Gastrocnemius medialis (tissue), 4 donors: ENCODE measurements around the gene PPFIA4. TPM values are rescaled to one million over a fixed set of nuclear protein-coding genes. Genes with fewer than 3 reads are reported as not detected.

Source experiments
- ATAC-seq, 2 donors: fragments of 150-250 bp; one replicate each; pipeline ENCODE4 v1.9.1; 2016
- DNase-seq, 2 donors: peaks; one replicate each; pipeline ENCODE4 v3.0.0-alpha.2; 2019
- H3K27ac ChIP-seq, 4 donors: fragments of 200-600 bp; sonication (generic); 1 replicate in 1 of 4; 2 replicates in 3 of 4; pipeline ENCODE4 v1.5.1; 2016 to 2018; ENCODE audit warnings: mild to moderate bottlenecking in 2 of 4, moderate library complexity in 1 of 4
- H3K27me3 ChIP-seq, 3 donors: fragments of 200-600 bp; sonication (generic) in 2 of 3; 1 replicate in 1 of 3; 2 replicates in 2 of 3; pipeline versions ENCODE4 v1.5.1 to v1.6.0; 2016 to 2019; ENCODE audit warnings: mild to moderate bottlenecking in 1 of 3, moderate library complexity in 1 of 3
- H3K36me3 ChIP-seq, 2 donors: fragments of 200-600 bp; sonication (generic) in 1 of 2; one replicate each; pipeline ENCODE4 v1.5.1; 2017 to 2018
- H3K4me1 ChIP-seq, 2 donors: fragments of 200-600 bp; sonication (generic) in 1 of 2; one replicate each; pipeline ENCODE4 v1.5.1; 2016 to 2017; ENCODE audit warnings: mild to moderate bottlenecking in 2 of 2
- H3K4me3 ChIP-seq, 4 donors: fragments of 200-600 bp; sonication (generic) in 3 of 4; 1 replicate in 1 of 4; 2 replicates in 3 of 4; pipeline ENCODE4 v1.5.1; 2016 to 2019; ENCODE audit warnings: mild to moderate bottlenecking in 2 of 4
- H3K9me3 ChIP-seq, 3 donors: fragments of 200-600 bp; sonication (generic) in 2 of 3; 1 replicate in 1 of 3; 2 replicates in 2 of 3; pipeline ENCODE4 v1.5.1; 2016 to 2019
- POLR2A ChIP-seq, 2 donors: fragments of 450-650 bp; IDR thresholded peaks; one replicate each; pipeline ENCODE4 v1.6.1; 2017; ENCODE audit warnings: antibody characterized with exemption in 2 of 2, mild to moderate bottlenecking in 2 of 2, moderate library complexity in 2 of 2
- in situ Hi-C, 4 donors: fragments of 200-750 bp; cut with MboI; loops; one replicate each; pipeline versions ENCODE4 v1.15.0 to v1.8.0; 2017; ENCODE audit warnings: low sequenced_read_pairs in 4 of 4
- intact Hi-C: fragments of 100-400 bp; cut with DNase I; formaldehyde crosslinking; loops from one replicate; pipeline ENCODE4 v1.15.1; 2023; ENCODE audit warnings: low total_unique reads
- total RNA-seq, 4 donors: library from RNA; depleted of rRNA; stranded (reverse); fragments of >200 nt; gene quantifications; one replicate each; pipeline versions ENCODE4 v1.1.0 to v1.2.3, GENCODE V29; 2016
- TF ChIP-seq, protein P1 (sequence below), 5 experiments: fragments of 450-650 bp in 3 of 5; fragments of 200-600 bp in 2 of 5; sonication (generic) in 2 of 5; IDR thresholded peaks in 4 of 5; conservative IDR thresholded peaks in 1 of 5; 1 replicate in 4 of 5; 2 replicates in 1 of 5; pipeline ENCODE4 v1.5.1; 2016 to 2019; ENCODE audit warnings: antibody characterized with exemption in 5 of 5, mild to moderate bottlenecking in 3 of 5, moderate library complexity in 3 of 5

PPFIA4 gene
- total RNA-seq, 4 donors from 2014 or later: 8.4 to 45.5 (median 33.1) TPM

- Histone ChIP-seq H3K9me3 (no peaks in the 10 kb centered on the region), H3K27me3 (no peaks in the 10 kb centered on the region), H3K4me3 (no peak overlapping the region), H3K36me3 (no peaks in the 10 kb centered on the region), H3K4me1 (peaks cover 23 to 26% of the 10 kb centered on the region in 2 donors), H3K27ac (no peak overlapping the region)
- no peak for DNase-seq
- in situ Hi-C loops (no loop called here), intact Hi-C loops (no loop called here)
- TF ChIP-seq, protein P1, sequence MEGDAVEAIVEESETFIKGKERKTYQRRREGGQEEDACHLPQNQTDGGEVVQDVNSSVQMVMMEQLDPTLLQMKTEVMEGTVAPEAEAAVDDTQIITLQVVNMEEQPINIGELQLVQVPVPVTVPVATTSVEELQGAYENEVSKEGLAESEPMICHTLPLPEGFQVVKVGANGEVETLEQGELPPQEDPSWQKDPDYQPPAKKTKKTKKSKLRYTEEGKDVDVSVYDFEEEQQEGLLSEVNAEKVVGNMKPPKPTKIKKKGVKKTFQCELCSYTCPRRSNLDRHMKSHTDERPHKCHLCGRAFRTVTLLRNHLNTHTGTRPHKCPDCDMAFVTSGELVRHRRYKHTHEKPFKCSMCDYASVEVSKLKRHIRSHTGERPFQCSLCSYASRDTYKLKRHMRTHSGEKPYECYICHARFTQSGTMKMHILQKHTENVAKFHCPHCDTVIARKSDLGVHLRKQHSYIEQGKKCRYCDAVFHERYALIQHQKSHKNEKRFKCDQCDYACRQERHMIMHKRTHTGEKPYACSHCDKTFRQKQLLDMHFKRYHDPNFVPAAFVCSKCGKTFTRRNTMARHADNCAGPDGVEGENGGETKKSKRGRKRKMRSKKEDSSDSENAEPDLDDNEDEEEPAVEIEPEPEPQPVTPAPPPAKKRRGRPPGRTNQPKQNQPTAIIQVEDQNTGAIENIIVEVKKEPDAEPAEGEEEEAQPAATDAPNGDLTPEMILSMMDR (IDR thresholded peaks at IDR 0.05 in 4 of 5, conservative IDR thresholded peaks at IDR 0.05 in 1 of 5): no peak
- no peak for TF ChIP-seq POLR2A (IDR thresholded peaks at IDR 0.05)
- ATAC-seq: no peak
Observed at GRCh38 chr1:203089001-203089650, 62.8 kb downstream of the PPFIA4 start.

GRCh38 chr1:203089651-203090045, 63.4 kb downstream of the PPFIA4 start:
- Histone ChIP-seq H3K36me3 (no peaks in the 10 kb centered on the region), H3K27me3 (no peaks in the 10 kb centered on the region), H3K9me3 (no peaks in the 10 kb centered on the region), H3K4me1 (peaks cover 20 to 21% of the 10 kb centered on the region in 2 donors), H3K4me3 (no peak overlapping the region), H3K27ac (no peak overlapping the region)
- in situ Hi-C loops (no loop called here), intact Hi-C loops (no loop called here)
- DNase-seq: no peak
- no peak for ATAC-seq
- TF ChIP-seq, protein P1 (IDR thresholded peaks at IDR 0.05 in 4 of 5, conservative IDR thresholded peaks at IDR 0.05 in 1 of 5): no peak
- no peak for TF ChIP-seq POLR2A (IDR thresholded peaks at IDR 0.05)

DNA sequence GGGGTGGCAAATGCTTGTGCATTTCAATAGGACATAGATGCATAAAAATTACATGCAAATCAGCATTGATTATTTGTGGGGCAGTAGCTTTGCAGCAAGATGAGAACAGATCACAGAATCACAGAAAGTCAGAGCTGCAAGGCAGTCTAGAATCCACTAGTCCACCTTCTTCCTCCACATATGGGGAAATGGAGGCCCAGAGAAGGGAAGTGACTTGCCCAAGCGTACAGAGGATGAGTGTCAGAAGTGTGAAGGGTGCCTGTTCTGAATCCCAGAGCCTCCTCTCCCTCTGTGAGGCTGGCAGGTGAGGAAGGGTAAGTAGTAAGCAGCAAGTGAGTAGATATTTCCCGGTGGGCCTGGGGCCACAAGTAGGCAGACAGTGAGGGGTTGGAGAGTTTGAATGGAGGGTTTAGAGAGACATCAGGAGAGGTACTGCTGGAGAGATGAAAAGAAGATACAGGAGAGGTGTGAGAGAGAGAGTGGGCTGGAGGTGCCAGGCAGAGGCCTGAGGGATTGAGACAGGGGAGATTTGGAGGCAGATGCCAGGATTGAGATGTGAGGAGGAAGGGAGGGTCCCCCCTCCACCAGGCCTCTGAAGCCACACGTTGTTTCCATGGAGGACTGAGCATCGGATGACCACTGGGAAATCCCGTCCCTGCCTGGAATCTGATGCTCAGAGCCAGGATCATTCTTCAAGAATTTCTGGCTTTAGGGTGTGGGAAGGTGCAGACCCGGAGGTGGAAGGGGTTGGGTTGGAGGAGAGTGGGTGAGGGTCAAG, 64.3 kb downstream of the PPFIA4 start:
- intact Hi-C loops: no loop called here
- in situ Hi-C loops: no loop called here
- H3K9me3 ChIP-seq: no peaks in the 10 kb centered on the region
- no peaks in the 10 kb centered on the region for H3K27me3 ChIP-seq
- H3K4me1 ChIP-seq: peaks cover 15 to 20% of the 10 kb centered on the region in 2 donors
- no peak for DNase-seq
- H3K27ac ChIP-seq: no peak overlapping the region
- no peak overlapping the region for H3K4me3 ChIP-seq
- no peak for TF ChIP-seq POLR2A (IDR thresholded peaks at IDR 0.05)
- TF ChIP-seq, protein P1 (IDR thresholded peaks at IDR 0.05 in 4 of 5, conservative IDR thresholded peaks at IDR 0.05 in 1 of 5): no peak
- H3K36me3 ChIP-seq: no peaks in the 10 kb centered on the region
- ATAC-seq: no peak

GRCh38 chr1:203091199-203091477, 64.8 kb downstream of the PPFIA4 start:
- in situ Hi-C loops: no loop called here
- H3K27me3 ChIP-seq: no peaks in the 10 kb centered on the region
- H3K9me3 ChIP-seq: no peaks in the 10 kb centered on the region
- H3K4me3 ChIP-seq: no peak overlapping the region
- no peak for ATAC-seq
- H3K4me1 ChIP-seq: peaks cover 13 to 15% of the 10 kb centered on the region in 2 donors
- no peaks in the 10 kb centered on the region for H3K36me3 ChIP-seq
- intact Hi-C loops: no loop called here
- no peak overlapping the region for H3K27ac ChIP-seq
- TF ChIP-seq POLR2A (IDR thresholded peaks at IDR 0.05): no peak
- TF ChIP-seq, protein P1 (IDR thresholded peaks at IDR 0.05 in 4 of 5, conservative IDR thresholded peaks at IDR 0.05 in 1 of 5): no peak
- no peak for DNase-seq
